Pancreas (tissue), 10 donors: ENCODE results near the gene SLC8A1. TPM values are rescaled to one million over a fixed set of nuclear protein-coding genes. Genes with fewer than 3 reads are reported as not detected.

ENCODE experiments used
- ATAC-seq, 4 donors: fragments of 200-7000 bp; cut with Tn5 transposase; one replicate each; pipeline versions ENCODE4 v1.8.0 to v1.9.1; 2020; ENCODE audit warnings: mild to moderate bottlenecking in 4 of 4, moderate library complexity in 4 of 4
- DNase-seq, 6 donors: peaks; one replicate each; pipeline ENCODE4 v3.0.0-alpha.2; 2020
- FAIRE-seq: peaks from 2 replicates; lab custom pipeline; 2012; peaks lifted over from hg19 to GRCh38; lab: Jason Lieb, UNC
- H3K27ac ChIP-seq, 4 donors: fragments of 200-600 bp; sonication (generic); 1 replicate in 3 of 4; 2 replicates in 1 of 4; pipeline versions ENCODE4 v1.5.0 to v1.8.0; 2020
- H3K27me3 ChIP-seq, 4 donors: fragments of 200-600 bp; one replicate each; pipeline ENCODE4 v1.8.0; 2021
- H3K36me3 ChIP-seq, 3 donors: fragments of 200-600 bp; sonication (generic) in 1 of 3; one replicate each; pipeline versions ENCODE4 v1.5.0 to v1.8.0; 2020 to 2021
- H3K4me1 ChIP-seq, 3 donors: fragments of 200-600 bp; one replicate each; pipeline ENCODE4 v1.8.0; 2021
- H3K4me3 ChIP-seq, 4 donors: fragments of 200-600 bp; sonication (generic) in 2 of 4; one replicate each; pipeline versions ENCODE4 v1.5.0 to v1.8.0; 2020 to 2021
- H3K9me3 ChIP-seq, 4 donors: fragments of 200-600 bp; one replicate each; pipeline ENCODE4 v1.8.0; 2021
- CTCF ChIP-seq, 4 donors: fragments of 200-600 bp; sonication (generic) in 3 of 4; IDR thresholded peaks; one replicate each; pipeline versions ENCODE4 v1.5.0 to v1.8.0; 2021; ENCODE audit warnings: antibody characterized with exemption in 4 of 4
- WGBS, 2 donors: extraction: QIAGEN DNeasy Blood & Tissue Kit; methylation state at CpG; one replicate each; pipeline ENCODE4 v1.1.7; 2013; 5-methylcytosine and 5-hydroxymethylcytosine counted together
- intact Hi-C, 3 donors: fragments of 100-400 bp; cut with DNase I; formaldehyde crosslinking; loops; one replicate each; pipeline versions ENCODE4 v1.11.1 to v1.14.2; 2022
- polyA plus RNA-seq, 2 donors: library from polyadenylated mRNA; stranded (reverse); fragments of 200-250 nt; gene quantifications; one replicate each; pipeline ENCODE4 v1.2.3, GENCODE V29; 2013
- total RNA-seq, 6 donors: library from RNA; stranded (reverse); fragmentation: NEBNext Ultra II Directional in 4 of 6; extraction: Animal tissue kit (Norgen Biotek cat#: 25700) in 4 of 6; gene quantifications; one replicate each; pipeline versions ENCODE4 v1.2.1 to v1.2.4, GENCODE V29; 2021 to 2023
- donor health status: healthy with polysubstance abuse.
- donor health status: DM: no; HTN: no; CAD: no; lungs with moderate emphysema.
- donor health status: DM: no; HTN: no; CAD: no.
- donor health status: control.
- donor health status: control.
- donor health status: Bipolar disorder and iron deficiency.
- donor health status: DM: yes; HTN: yes; CAD: no.
- donor health status: DM: no; HTN: no; CAD: no.
- donor health status: DM: no; HTN: no; CAD: no.
- donor health status: DM: yes; HTN: yes; CAD: no.

SLC8A1 gene
- total and polyA plus RNA-seq, 8 donors = 0.19 to 12.4 (median 2.3) TPM

GRCh38 chr2:40287195-40287594, 164.7 kb downstream of the SLC8A1 start:
- TF ChIP-seq CTCF (IDR thresholded peaks at IDR 0.05) = no peak
- no peak overlapping the region for H3K4me3 ChIP-seq
- DNase-seq = no peak
- H3K36me3 ChIP-seq = no peaks in the 10 kb centered on the region
- H3K9me3 ChIP-seq = no peaks in the 10 kb centered on the region
- no peak for ATAC-seq
- no peak overlapping the region for H3K27ac ChIP-seq
- no peaks in the 10 kb centered on the region for H3K27me3 ChIP-seq
- no peak for FAIRE-seq
- no peaks in the 10 kb centered on the region for H3K4me1 ChIP-seq
- 35 to 51% methylated on average over 2 of the region's 2 CpGs for WGBS, 2 donors
- intact Hi-C loops = no loop called here

GRCh38 chr2:40286721-40287120, 165.2 kb downstream of the SLC8A1 start:
- Histone ChIP-seq H3K4me3 (no peak overlapping the region), H3K4me1 (no peaks in the 10 kb centered on the region), H3K36me3 (no peaks in the 10 kb centered on the region), H3K9me3 (no peaks in the 10 kb centered on the region), H3K27ac (no peak overlapping the region), H3K27me3 (no peaks in the 10 kb centered on the region)
- intact Hi-C loops = no loop called here
- WGBS, 2 donors = 51 to 62% methylated on average over 3 of the region's 3 CpGs
- no peak for FAIRE-seq
- no peak for DNase-seq
- TF ChIP-seq CTCF (IDR thresholded peaks at IDR 0.05) = no peak
- ATAC-seq = no peak

- ATAC-seq (no peak), DNase-seq (no peak), FAIRE-seq (no peak)
- Histone ChIP-seq H3K36me3 (no peaks in the 10 kb centered on the region), H3K4me3 (no peak overlapping the region), H3K4me1 (no peaks in the 10 kb centered on the region), H3K27ac (no peak overlapping the region), H3K27me3 (no peaks in the 10 kb centered on the region), H3K9me3 (no peaks in the 10 kb centered on the region)
- intact Hi-C loops = no loop called here
- TF ChIP-seq CTCF (IDR thresholded peaks at IDR 0.05) = no peak
These were observed 166.5 kb downstream of the SLC8A1 start for GRCh38 chr2:40285391-40285790.

- intact Hi-C loops = no loop called here
- 66 to 95% methylated on average over 1 of the region's 1 CpG for WGBS, 2 donors
These were observed 167.1 kb downstream of the SLC8A1 start for GRCh38 chr2:40284797-40285196.

More at GRCh38 chr2:40284797-40285196, 167.1 kb downstream of the SLC8A1 start:
- DNase-seq = no peak
- no peak for TF ChIP-seq CTCF (IDR thresholded peaks at IDR 0.05)
- Histone ChIP-seq H3K4me3 (no peak overlapping the region), H3K9me3 (no peaks in the 10 kb centered on the region), H3K4me1 (no peaks in the 10 kb centered on the region), H3K27me3 (no peaks in the 10 kb centered on the region), H3K36me3 (no peaks in the 10 kb centered on the region), H3K27ac (no peak overlapping the region)
- no peak for FAIRE-seq
- no peak for ATAC-seq
